Measurements from ENCODE around the gene PTPN21. TPM values are rescaled to one million over a fixed set of nuclear protein-coding genes. Genes with fewer than 3 reads are reported as not detected.

PTPN21 gene
- total and polyA plus RNA-seq, 2 of the 13 experiments (the other 11 are each of a cell fraction or from before 2014, with no cell fraction given), result 2.0 to 3.7 TPM

- no TSS peak for BruUV-seq (replicated peaks)
Measured at GRCh38 chr14:88604212-88604611, 49.4 kb upstream of the PTPN21 start.

GRCh38 chr14:88599761-88600439 lies 45.1 kb upstream of the PTPN21 start:
- H3K4me3 ChIP-seq (replicated peaks in 1 of 3; ENCODE audit: insufficient read depth in 1 of 3, low read depth in 2 of 3, low read length in 3 of 3), result no peak overlapping the region
- POLR2A ChIA-PET, result no interaction called here
- H4K20me1 ChIP-seq (ENCODE audit: insufficient read depth, low read length), result no peaks in the 10 kb centered on the region
- BruUV-seq (replicated peaks), result no TSS peak
- WGBS (ENCODE audit: low lambda C conversion rate), result 97% methylated on average over 10 of the region's 10 CpGs
- ATAC-seq, result no peak
- H3K9me3 ChIP-seq (ENCODE audit: low read length), result no peaks in the 10 kb centered on the region
- in situ Hi-C loops (cut with HindIII; ENCODE audit: extremely low pct_ligation_motif_present, low pct_unique_long_range_greater_than_20kb) (no loop called here), intact Hi-C loops (cut with micrococcal nuclease; ENCODE audit: unreplicated experiment) (no loop called here)
- H3K27ac ChIP-seq (ENCODE audit: extremely low read length, insufficient read depth, low read length), result no peak overlapping the region
- H3K27me3 ChIP-seq (ENCODE audit: control insufficient read depth in 1 of 2, insufficient read depth in 2 of 2, low read length in 2 of 2), result no peaks in the 10 kb centered on the region
- no peak for DNase-seq (ENCODE audit: low spot score)
- H3K79me2 ChIP-seq (ENCODE audit: insufficient read depth, low read length), result no peaks in the 10 kb centered on the region
- H3K4me1 ChIP-seq (ENCODE audit: insufficient read depth, low read length), result peaks cover 8% of the 10 kb centered on the region; the same call in 1 of the 2 replicates
- CTCF ChIA-PET (ENCODE audit: low intra/inter-chr PET ratio, low total read pairs), result no interaction called here
- H3K4me2 ChIP-seq (ENCODE audit: low read depth, low read length), result no peak overlapping the region
- H2AFZ ChIP-seq (ENCODE audit: low read length), result no peak overlapping the region
- H3K9ac ChIP-seq (ENCODE audit: insufficient read depth, low read depth, low read length), result no peak overlapping the region
- H3K36me3 ChIP-seq (replicated peaks in 1 of 2; ENCODE audit: control insufficient read depth in 1 of 2, insufficient read depth in 2 of 2, low read length in 2 of 2), result peaks cover 39 to 92% of the 10 kb centered on the region in 2 experiments
- FAIRE-seq, result no peak
- TF ChIP-seq CREB3 (CRISPR knock-in tag; IDR thresholded peaks at IDR 0.05), result no peak
- no peak for TF ChIP-seq ZNF619 (CRISPR knock-in tag; IDR thresholded peaks at IDR 0.05)
- TF ChIP-seq MYC (CRISPR knock-in tag; IDR thresholded peaks at IDR 0.05; ENCODE audit: borderline replicate concordance), result no peak
- TF ChIP-seq ZSCAN5A (CRISPR knock-in tag; IDR thresholded peaks at IDR 0.05; ENCODE audit: borderline replicate concordance), result no peak
- TF ChIP-seq ZNF839 (CRISPR knock-in tag; IDR thresholded peaks at IDR 0.05; ENCODE audit: borderline replicate concordance), result no peak
- TF ChIP-seq SNRNP70 (IDR thresholded peaks at IDR 0.05; ENCODE audit: low read depth, low read length), result no peak

More at GRCh38 chr14:88604212-88604611, 49.4 kb upstream of the PTPN21 start:
- no peak for ATAC-seq
- in situ Hi-C loops (cut with HindIII; ENCODE audit: extremely low pct_ligation_motif_present, low pct_unique_long_range_greater_than_20kb), result no loop called here
- Histone ChIP-seq H3K36me3 (replicated peaks in 1 of 2; ENCODE audit: control insufficient read depth in 1 of 2, insufficient read depth in 2 of 2, low read length in 2 of 2) (peaks cover 37 to 95% of the 10 kb centered on the region in 2 experiments), H3K4me2 (ENCODE audit: low read depth, low read length) (no peak overlapping the region), H3K27me3 (ENCODE audit: control insufficient read depth in 1 of 2, insufficient read depth in 2 of 2, low read length in 2 of 2) (no peaks in the 10 kb centered on the region), H3K27ac (ENCODE audit: extremely low read length, insufficient read depth, low read length) (no peak overlapping the region), H3K79me2 (ENCODE audit: insufficient read depth, low read length) (no peaks in the 10 kb centered on the region), H2AFZ (ENCODE audit: low read length) (no peak overlapping the region), H3K9me3 (ENCODE audit: low read length) (no peaks in the 10 kb centered on the region), H3K4me3 (replicated peaks in 1 of 3; ENCODE audit: insufficient read depth in 1 of 3, low read depth in 2 of 3, low read length in 3 of 3) (no peak overlapping the region), H4K20me1 (ENCODE audit: insufficient read depth, low read length) (no peaks in the 10 kb centered on the region), H3K4me1 (ENCODE audit: insufficient read depth, low read length) (no peaks in the 10 kb centered on the region), H3K9ac (ENCODE audit: insufficient read depth, low read depth, low read length) (no peak overlapping the region)
- no peak for TF ChIP-seq ZFP36L1 (CRISPR knock-in tag; IDR thresholded peaks at IDR 0.05)
- TF ChIP-seq CAMTA2 (CRISPR knock-in tag; IDR thresholded peaks at IDR 0.05; ENCODE audit: borderline replicate concordance), result no peak
- TF ChIP-seq SAFB2 (CRISPR knock-in tag; IDR thresholded peaks at IDR 0.05; ENCODE audit: borderline replicate concordance, low read depth), result no peak
- TF ChIP-seq GTF2F1 (IDR thresholded peaks at IDR 0.05; ENCODE audit: low read length), result no peak
- TF ChIP-seq ZNF33B (CRISPR knock-in tag; IDR thresholded peaks at IDR 0.05), result no peak
- no peak for TF ChIP-seq ZNF784 (CRISPR knock-in tag; IDR thresholded peaks at IDR 0.05; ENCODE audit: borderline replicate concordance)
- intact Hi-C loops (cut with micrococcal nuclease; ENCODE audit: unreplicated experiment), result no loop called here
- ChIA-PET CTCF (ENCODE audit: low intra/inter-chr PET ratio, low total read pairs) (no interaction called here), POLR2A (no interaction called here)
- no peak for DNase-seq (ENCODE audit: low spot score)
- FAIRE-seq, result no peak
